ENCODE measurements around the gene MMP15.
"Not testable (repeated sequence)": the region's sequence is repeated elsewhere in the genome, so short reads cannot be mapped to it uniquely, and the experiment has no call there.

The MMP15 gene

DNA sequence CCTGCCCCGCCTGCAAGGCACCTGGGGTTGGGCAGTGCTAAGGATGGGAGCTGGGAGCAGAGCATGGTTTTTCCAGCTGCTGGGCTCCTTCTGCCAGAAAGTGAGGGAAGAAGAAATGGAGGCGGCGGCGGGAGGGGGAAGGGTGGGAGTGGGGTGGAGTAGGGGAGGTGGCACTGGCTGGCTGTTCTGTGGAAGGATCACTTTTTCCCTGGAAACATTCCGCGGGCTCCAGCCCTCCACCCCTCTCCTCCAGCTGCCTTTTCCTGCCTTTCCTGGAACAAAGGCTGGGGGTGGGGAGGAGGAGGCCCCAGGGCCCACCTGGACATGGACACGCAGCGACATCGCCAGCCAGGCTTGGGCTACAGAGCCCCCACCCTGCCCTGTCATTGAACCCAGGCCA is 62.5 kb downstream of the MMP15 start:
- no peak for DNase-seq (ENCODE audit: low read depth)
- TF ChIP-seq, protein P1, sequence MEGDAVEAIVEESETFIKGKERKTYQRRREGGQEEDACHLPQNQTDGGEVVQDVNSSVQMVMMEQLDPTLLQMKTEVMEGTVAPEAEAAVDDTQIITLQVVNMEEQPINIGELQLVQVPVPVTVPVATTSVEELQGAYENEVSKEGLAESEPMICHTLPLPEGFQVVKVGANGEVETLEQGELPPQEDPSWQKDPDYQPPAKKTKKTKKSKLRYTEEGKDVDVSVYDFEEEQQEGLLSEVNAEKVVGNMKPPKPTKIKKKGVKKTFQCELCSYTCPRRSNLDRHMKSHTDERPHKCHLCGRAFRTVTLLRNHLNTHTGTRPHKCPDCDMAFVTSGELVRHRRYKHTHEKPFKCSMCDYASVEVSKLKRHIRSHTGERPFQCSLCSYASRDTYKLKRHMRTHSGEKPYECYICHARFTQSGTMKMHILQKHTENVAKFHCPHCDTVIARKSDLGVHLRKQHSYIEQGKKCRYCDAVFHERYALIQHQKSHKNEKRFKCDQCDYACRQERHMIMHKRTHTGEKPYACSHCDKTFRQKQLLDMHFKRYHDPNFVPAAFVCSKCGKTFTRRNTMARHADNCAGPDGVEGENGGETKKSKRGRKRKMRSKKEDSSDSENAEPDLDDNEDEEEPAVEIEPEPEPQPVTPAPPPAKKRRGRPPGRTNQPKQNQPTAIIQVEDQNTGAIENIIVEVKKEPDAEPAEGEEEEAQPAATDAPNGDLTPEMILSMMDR (IDR thresholded peaks at IDR 0.05; ENCODE audit: insufficient read depth, low read depth, low read length, missing control alignments), result no peak
- no peak overlapping the region for H3K4me3 ChIP-seq (ENCODE audit: low read depth, low read length)

DNA sequence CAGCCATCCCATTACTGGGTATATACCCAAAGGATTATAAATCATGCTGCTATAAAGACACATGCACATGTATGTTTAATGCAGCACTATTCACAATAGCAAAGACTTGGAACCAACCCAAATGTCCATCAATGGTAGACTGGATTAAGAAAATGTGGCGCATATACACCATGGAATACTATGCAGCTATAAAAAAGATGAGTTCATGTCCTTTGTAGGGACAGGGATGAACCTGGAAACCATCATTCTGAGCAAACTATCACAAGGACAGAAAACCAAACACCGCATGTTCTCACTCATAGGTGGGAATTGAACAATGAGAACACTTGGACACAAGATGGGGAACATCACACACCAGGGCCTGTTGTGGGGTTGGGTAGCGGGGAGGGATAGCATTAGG is 64.8 kb downstream of the MMP15 start:
- H3K4me3 ChIP-seq (ENCODE audit: low read depth, low read length); DNase-seq (ENCODE audit: low read depth): not testable (repeated sequence)

GRCh38 chr16:58094026-58094425 is 68.5 kb downstream of the MMP15 start:
- H3K4me3 ChIP-seq (ENCODE audit: low read depth, low read length), result no peak overlapping the region

DNA sequence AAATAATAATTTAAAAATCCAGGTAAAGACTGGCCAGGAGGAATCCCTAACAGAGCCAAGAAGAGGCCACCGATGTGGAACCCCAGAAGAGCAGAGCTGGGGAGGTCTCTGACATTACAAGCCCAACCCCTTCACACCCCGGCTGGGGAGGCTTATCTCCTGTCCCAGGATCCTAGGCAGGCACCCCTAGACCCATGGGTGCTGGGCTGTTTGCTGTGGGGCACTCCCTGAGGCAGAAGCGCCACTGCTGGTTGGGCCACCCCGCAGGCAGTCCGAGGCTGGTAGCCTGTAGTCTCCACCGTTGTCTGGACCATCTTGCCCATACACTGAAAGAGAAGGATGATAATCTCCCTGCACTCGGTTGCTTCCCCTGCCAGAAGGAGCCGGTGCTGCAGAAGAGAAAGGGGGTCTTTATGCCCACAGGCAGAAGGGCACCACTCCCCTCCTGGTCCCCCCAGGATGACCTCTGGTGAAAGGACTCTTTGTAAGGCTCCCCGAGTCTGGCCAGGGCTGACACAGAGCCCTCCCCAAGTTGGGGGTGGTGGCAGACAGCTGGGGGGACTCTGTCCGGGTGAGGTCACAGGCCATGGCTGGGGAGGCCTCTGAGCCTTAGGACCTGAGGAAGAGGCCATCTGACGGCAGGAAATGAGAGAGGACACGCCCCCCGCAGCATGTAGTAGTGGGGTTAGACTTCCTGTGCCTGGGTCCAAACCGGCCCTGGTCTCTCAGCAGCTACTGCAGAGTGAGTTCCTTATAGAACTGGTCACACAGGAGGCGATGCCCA is 69.4 kb downstream of the MMP15 start:
- peak; percentile 38 for DNase-seq (ENCODE audit: low read depth)
- TF ChIP-seq, protein P1 (IDR thresholded peaks at IDR 0.05; ENCODE audit: insufficient read depth, low read depth, low read length, missing control alignments), result no peak
- no peak overlapping the region for H3K4me3 ChIP-seq (ENCODE audit: low read depth, low read length)

More at GRCh38 chr16:58094026-58094425, 68.5 kb downstream of the MMP15 start:
- TF ChIP-seq, protein P1 (IDR thresholded peaks at IDR 0.05; ENCODE audit: insufficient read depth, low read depth, low read length, missing control alignments), result no peak
- no peak for DNase-seq (ENCODE audit: low read depth)

- DNase-seq (ENCODE audit: low read depth); H3K4me3 ChIP-seq (ENCODE audit: low read depth, low read length): not testable (repeated sequence)
Observed at GRCh38 chr16:58095575-58095960, 70.0 kb downstream of the MMP15 start.

GRCh38 chr16:58096249-58096648 is 70.7 kb downstream of the MMP15 start:
- TF ChIP-seq, protein P1 (IDR thresholded peaks at IDR 0.05; ENCODE audit: insufficient read depth, low read depth, low read length, missing control alignments), result no peak
- H3K4me3 ChIP-seq (ENCODE audit: low read depth, low read length), result no peak overlapping the region
- DNase-seq (ENCODE audit: low read depth), result no peak

All from GM12865 (cell line).